Gastroesophageal sphincter (tissue), 4 donors: Measurements from ENCODE around the gene ABCE1. TPM values are rescaled to one million over a fixed set of nuclear protein-coding genes. Genes with fewer than 3 reads are reported as not detected.

Experiments
- ATAC-seq: fragments of 150-250 bp; one replicate; pipeline ENCODE4 v1.9.1; 2016; ENCODE audit warnings: mild to moderate bottlenecking, moderate library complexity
- H3K27ac ChIP-seq, 4 donors: fragments of 200-600 bp; sonication (generic) in 3 of 4; 1 replicate in 3 of 4; 2 replicates in 1 of 4; pipeline ENCODE4 v1.5.1; 2016 to 2019
- H3K27me3 ChIP-seq: fragments of 200-600 bp; sonication (generic); one replicate; pipeline ENCODE4 v1.5.1; 2019
- H3K36me3 ChIP-seq, 2 donors: fragments of 200-600 bp; sonication (generic); one replicate each; pipeline ENCODE4 v1.5.1; 2019; ENCODE audit warnings: control low read depth in 1 of 2
- H3K4me1 ChIP-seq, 3 donors: fragments of 200-600 bp; sonication (generic); 1 replicate in 2 of 3; 2 replicates in 1 of 3; pipeline ENCODE4 v1.5.1; 2016 to 2019; ENCODE audit warnings: control low read depth in 2 of 3
- H3K4me3 ChIP-seq, 2 donors: fragments of 200-600 bp; sonication (generic); one replicate each; pipeline ENCODE4 v1.5.1; 2019; ENCODE audit warnings: mild to moderate bottlenecking in 1 of 2, moderate library complexity in 1 of 2
- H3K9me3 ChIP-seq, 3 donors: fragments of 200-600 bp; sonication (generic); one replicate each; pipeline ENCODE4 v1.5.1; 2017 to 2019; ENCODE audit warnings: control low read depth in 2 of 3
- CTCF ChIP-seq, 4 experiments: fragments of 200-600 bp in 2 of 4; fragments of 450-650 bp in 2 of 4; sonication (generic) in 1 of 4; IDR thresholded peaks; one replicate each; pipeline ENCODE4 v1.5.1; 2017 to 2019; ENCODE audit warnings: antibody characterized with exemption in 4 of 4, mild to moderate bottlenecking in 2 of 4, moderate library complexity in 2 of 4
- EP300 ChIP-seq: sonication (generic); formaldehyde crosslinking; IDR thresholded peaks from one replicate; pipeline ENCODE4 v1.6.1; 2017; ENCODE audit warnings: antibody characterized with exemption, mild to moderate bottlenecking
- POLR2A ChIP-seq, 2 donors: fragments of 450-650 bp; IDR thresholded peaks; one replicate each; pipeline ENCODE4 v1.6.1; 2017; ENCODE audit warnings: antibody characterized with exemption in 2 of 2, mild to moderate bottlenecking in 2 of 2, moderate library complexity in 1 of 2
- POLR2AphosphoS5 ChIP-seq: sonication (generic); formaldehyde crosslinking; IDR thresholded peaks from one replicate; pipeline ENCODE4 v1.6.1; 2017; ENCODE audit warnings: antibody characterized with exemption
- WGBS, 2 donors: methylation state at CpG; one replicate each; pipeline ENCODE4 v1.1.5; 2018; ENCODE audit warnings: low coverage in 1 of 2; 5-methylcytosine and 5-hydroxymethylcytosine counted together
- total RNA-seq, 4 donors: library from RNA; depleted of rRNA; stranded (reverse); fragments of >200 nt; gene quantifications; one replicate each; pipeline ENCODE4 v1.1.0, GENCODE V29; 2016

Gene ABCE1
- total RNA-seq, 4 donors from 2014 or later: 32.4 to 74.9 (median 43.7) TPM

DNA sequence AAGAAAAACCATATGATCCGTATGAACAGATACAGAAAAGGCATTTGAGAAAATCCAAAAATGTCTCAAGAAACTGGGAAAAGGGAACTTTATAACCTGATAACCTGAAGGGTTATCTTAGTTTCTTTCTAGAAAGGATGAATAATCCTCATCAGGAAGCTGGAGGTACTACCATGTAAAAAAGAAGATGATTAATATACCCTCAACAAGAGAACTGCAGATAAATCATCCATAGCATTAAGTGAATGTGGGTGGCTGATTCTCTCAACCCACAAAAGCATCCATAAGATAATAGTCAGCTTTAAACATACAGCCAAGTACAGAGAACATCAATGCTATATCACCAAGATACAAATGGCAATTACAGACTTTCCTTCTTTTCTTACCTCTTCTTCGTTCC, 26.6 kb upstream of the ABCE1 start:
- 96 to 97% methylated on average over 2 of the region's 2 CpGs for WGBS, 2 donors
- Histone ChIP-seq H3K4me1 (peaks cover 0 to 1% (median 0%) of the 10 kb centered on the region in 3 donors), H3K36me3 (peaks cover 0 to 13% of the 10 kb centered on the region in 2 donors), H3K27ac (no peak overlapping the region), H3K9me3 (no peaks in the 10 kb centered on the region), H3K4me3 (no peak overlapping the region), H3K27me3 (no peaks in the 10 kb centered on the region)
- ATAC-seq: no peak
- TF ChIP-seq POLR2AphosphoS5: no peak

- WGBS, 2 donors: 100% methylated on average over 1 of the region's 1 CpG; no CpG with 5 or more reads in 1 of the 2 donors
- no peak for ATAC-seq
- no peak overlapping the region for H3K4me3 ChIP-seq
- TF ChIP-seq EP300: no peak
- TF ChIP-seq POLR2AphosphoS5: no peak
- TF ChIP-seq CTCF (IDR thresholded peaks at IDR 0.05): no peak
- TF ChIP-seq POLR2A (IDR thresholded peaks at IDR 0.05): no peak
- no peaks in the 10 kb centered on the region for H3K9me3 ChIP-seq
- H3K27me3 ChIP-seq: no peaks in the 10 kb centered on the region
- no peaks in the 10 kb centered on the region for H3K4me1 ChIP-seq
- peaks cover 0 to 52% of the 10 kb centered on the region in 2 donors for H3K36me3 ChIP-seq
- no peak overlapping the region for H3K27ac ChIP-seq
Observed at GRCh38 chr4:145075742-145076468, 22.2 kb upstream of the ABCE1 start.

DNA sequence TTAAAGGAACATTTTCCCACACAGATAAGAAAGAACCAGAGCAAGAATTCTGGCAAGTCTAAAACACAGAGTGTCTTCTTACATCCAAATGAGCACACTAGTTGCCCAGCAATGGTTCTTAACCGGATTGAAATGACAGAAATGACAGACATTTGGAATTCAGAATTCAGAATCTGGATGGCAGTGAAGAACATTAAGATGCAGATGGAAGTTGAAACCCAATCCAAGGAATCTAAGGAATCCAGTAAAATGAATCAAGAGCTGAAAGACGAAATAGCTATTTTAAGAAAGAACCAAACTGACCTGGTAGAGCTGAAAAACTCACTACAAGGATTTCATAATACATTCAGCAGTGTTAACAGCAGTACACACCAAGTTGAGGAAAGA, 21.6 kb upstream of the ABCE1 start:
- no peak for ATAC-seq
- TF ChIP-seq CTCF (IDR thresholded peaks at IDR 0.05): no peak
- TF ChIP-seq POLR2AphosphoS5: no peak
- no peak for TF ChIP-seq POLR2A (IDR thresholded peaks at IDR 0.05)
- TF ChIP-seq EP300: no peak
- no peak overlapping the region for H3K4me3 ChIP-seq
- H3K36me3 ChIP-seq: peaks cover 0 to 57% of the 10 kb centered on the region in 2 donors
- H3K27ac ChIP-seq: no peak overlapping the region
- no peaks in the 10 kb centered on the region for H3K4me1 ChIP-seq
- no peaks in the 10 kb centered on the region for H3K9me3 ChIP-seq
- H3K27me3 ChIP-seq: no peaks in the 10 kb centered on the region
- WGBS, 2 donors: 92 to 100% methylated on average over 1 to 2 of the region's 2 CpGs

DNA sequence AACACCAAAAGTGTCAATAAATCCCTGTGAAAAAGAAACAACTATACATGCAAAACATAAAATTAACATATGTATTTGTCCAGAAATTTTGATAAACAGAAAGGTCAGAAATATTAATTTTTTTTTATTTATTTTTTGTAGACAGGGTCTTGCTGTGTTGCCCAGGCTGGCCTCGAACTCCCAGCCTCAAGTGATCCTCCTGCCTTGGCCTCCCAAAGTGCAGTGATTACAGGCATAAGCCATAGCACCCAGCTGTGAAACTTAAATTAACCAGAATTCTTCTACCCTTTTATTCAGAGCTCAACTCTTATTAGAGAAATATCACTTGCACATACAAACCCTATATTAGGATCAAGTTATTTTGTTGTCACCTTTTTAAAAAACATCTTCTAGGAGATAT, 16.4 kb upstream of the ABCE1 start:
- no peak for TF ChIP-seq POLR2AphosphoS5
- no peak for TF ChIP-seq POLR2A (IDR thresholded peaks at IDR 0.05)
- TF ChIP-seq CTCF (IDR thresholded peaks at IDR 0.05): no peak
- no peak for TF ChIP-seq EP300
- Histone ChIP-seq H3K27ac (no peak overlapping the region), H3K9me3 (no peaks in the 10 kb centered on the region), H3K4me1 (no peaks in the 10 kb centered on the region), H3K4me3 (no peak overlapping the region), H3K27me3 (no peaks in the 10 kb centered on the region), H3K36me3 (peaks cover 0 to 61% of the 10 kb centered on the region in 2 donors)
- 89 to 95% methylated on average over 1 of the region's 1 CpG for WGBS, 2 donors
- no peak for ATAC-seq

GRCh38 chr4:145083891-145084605, 14.1 kb upstream of the ABCE1 start:
- no peak for ATAC-seq
- no peak overlapping the region for H3K27ac ChIP-seq
- no peaks in the 10 kb centered on the region for H3K4me1 ChIP-seq
- peaks cover 0 to 44% of the 10 kb centered on the region in 2 donors for H3K36me3 ChIP-seq
- H3K9me3 ChIP-seq: no peaks in the 10 kb centered on the region
- no peaks in the 10 kb centered on the region for H3K27me3 ChIP-seq
- H3K4me3 ChIP-seq: no peak overlapping the region
- TF ChIP-seq POLR2A (IDR thresholded peaks at IDR 0.05) (no peak), EP300 (no peak), CTCF (IDR thresholded peaks at IDR 0.05) (no peak)
- 80 to 100% methylated on average over 1 of the region's 1 CpG for WGBS, 2 donors
